OCI-LY7 (cell line): ENCODE data around the gene NAA16. TPM values are rescaled to one million over a fixed set of nuclear protein-coding genes. Genes with fewer than 3 reads are reported as not detected.

ENCODE experiments used
- BruUV-seq: library from RNA; stranded (reverse); fragments of 400-500 nt; replicated peaks from 2 replicates; lab custom pipeline; 2021; lab: Mats Ljungman, UMichigan
- CTCF ChIA-PET: fragments of 300-600 bp; sonication (Branson Sonifier 250); formaldehyde crosslinking; loops from one replicate; lab custom pipeline; 2022; ENCODE audit warnings: antibody characterized with exemption; ENCODE audit not compliant: unreplicated experiment; lab: Charles Lee
- POLR2A ChIA-PET: fragments of 300-600 bp; sonication (Branson Sonifier 250); formaldehyde crosslinking; loops from one replicate; lab custom pipeline; 2022; ENCODE audit warnings: antibody characterized with exemption; lab: Charles Lee
- DNase-seq: peaks from one replicate; pipeline ENCODE4 v3.0.0-alpha.2; 2015; ENCODE audit warnings: low spot score
- H2AFZ ChIP-seq: fragments of 200-600 bp; sonication (generic), shearing (Covaris generic); 2 replicates; pipeline ENCODE4 v1.6.1; 2014; ENCODE audit warnings: mild to moderate bottlenecking, antibody characterized with exemption, low read length, moderate library complexity
- H3K27ac ChIP-seq: fragments of 200-600 bp; sonication (generic); 2 replicates; pipeline ENCODE4 v1.5.1; 2014; ENCODE audit warnings: mixed run types, low read depth, mild to moderate bottlenecking, moderate library complexity, low read length, inconsistent platforms; ENCODE audit not compliant: poor library complexity, severe bottlenecking
- H3K36me3 ChIP-seq: fragments of 200-600 bp; sonication (generic); 2 replicates; pipeline ENCODE4 v1.6.1; 2014; ENCODE audit warnings: mild to moderate bottlenecking, antibody characterized with exemption, low read length, moderate library complexity, mixed read lengths; ENCODE audit not compliant: insufficient read depth
- H3K4me1 ChIP-seq: fragments of 200-600 bp; sonication (generic); 2 replicates; pipeline ENCODE4 v1.5.1; 2014; ENCODE audit warnings: mild to moderate bottlenecking, low read length; ENCODE audit not compliant: insufficient read depth, poor library complexity, severe bottlenecking
- H3K4me2 ChIP-seq: fragments of 200-600 bp; sonication (generic); 2 replicates; pipeline ENCODE4 v1.6.1; 2014; ENCODE audit warnings: mild to moderate bottlenecking, low read length
- H3K4me3 ChIP-seq: fragments of 200-600 bp; sonication (generic); 2 replicates; pipeline ENCODE4 v1.5.1; 2014; ENCODE audit warnings: mild to moderate bottlenecking, low read depth, low read length; ENCODE audit not compliant: poor library complexity, severe bottlenecking
- H3K79me2 ChIP-seq: fragments of 200-600 bp; sonication (generic); 2 replicates; pipeline ENCODE4 v1.6.1; 2016; ENCODE audit warnings: low read depth, mild to moderate bottlenecking, low read length, moderate library complexity, mixed read lengths; ENCODE audit not compliant: insufficient read depth
- H3K9me2 ChIP-seq: fragments of 200-600 bp; sonication (generic); 2 replicates; pipeline ENCODE4 v1.6.1; 2016; ENCODE audit warnings: mild to moderate bottlenecking, low read length, mixed read lengths; ENCODE audit not compliant: insufficient read depth
- H3K9me3 ChIP-seq: fragments of 200-600 bp; sonication (generic); 2 replicates; pipeline ENCODE4 v1.6.1; 2014; ENCODE audit warnings: mild to moderate bottlenecking, mixed run types, low read length, mixed read lengths
- H4K20me1 ChIP-seq: fragments of 200-600 bp; sonication (generic); 2 replicates; pipeline ENCODE4 v1.6.1; 2014; ENCODE audit warnings: mild to moderate bottlenecking, antibody characterized with exemption, low read length, moderate library complexity, mixed read lengths; ENCODE audit not compliant: insufficient read depth
- EZH2phosphoT487 ChIP-seq: fragments of 200-600 bp; sonication (generic); IDR thresholded peaks from 2 replicates; pipeline ENCODE4 v1.6.1; 2018; ENCODE audit warnings: low read depth, borderline replicate concordance, mild to moderate bottlenecking, mixed run types, antibody characterized with exemption, low read length, moderate library complexity, mixed read lengths
- intact Hi-C: fragments of 100-400 bp; cut with micrococcal nuclease; formaldehyde crosslinking; loops from one replicate; pipeline ENCODE4 v1.10.0; 2022; ENCODE audit not compliant: unreplicated experiment
- total RNA-seq, 2 experiments: library from RNA; depleted of rRNA in 1 of 2; stranded (reverse); fragments of >200 nt in 1 of 2; shearing (Covaris generic) in 1 of 2; gene quantifications; 2 replicates each; pipeline ENCODE4 v1.2.3, GENCODE V29; 2014 to 2022
- TF ChIP-seq, protein P1 (sequence below): fragments of 200-600 bp; sonication (generic); conservative IDR thresholded peaks from 2 replicates; pipeline ENCODE4 v1.5.1; 2014; ENCODE audit warnings: mild to moderate bottlenecking, antibody characterized with exemption, low read length, moderate library complexity, mixed read lengths

NAA16 gene
- total RNA-seq, 2 experiments from 2014 or later = 22.4 to 45.9 TPM

- no peak for DNase-seq
- BruUV-seq = no TSS peak
- Histone ChIP-seq H3K27ac (no peak overlapping the region), H3K4me3 (no peak overlapping the region), H3K4me1 (no peaks in the 10 kb centered on the region), H3K4me2 (no peak overlapping the region), H2AFZ (no peak overlapping the region), H3K36me3 (peaks cover 100% of the 10 kb centered on the region), H3K79me2 (no peaks in the 10 kb centered on the region), H4K20me1 (no peaks in the 10 kb centered on the region), H3K9me2 (no peaks in the 10 kb centered on the region), H3K9me3 (no peaks in the 10 kb centered on the region; the same call in 1 of the 2 replicates)
- TF ChIP-seq EZH2phosphoT487 = no peak
- TF ChIP-seq, protein P1, sequence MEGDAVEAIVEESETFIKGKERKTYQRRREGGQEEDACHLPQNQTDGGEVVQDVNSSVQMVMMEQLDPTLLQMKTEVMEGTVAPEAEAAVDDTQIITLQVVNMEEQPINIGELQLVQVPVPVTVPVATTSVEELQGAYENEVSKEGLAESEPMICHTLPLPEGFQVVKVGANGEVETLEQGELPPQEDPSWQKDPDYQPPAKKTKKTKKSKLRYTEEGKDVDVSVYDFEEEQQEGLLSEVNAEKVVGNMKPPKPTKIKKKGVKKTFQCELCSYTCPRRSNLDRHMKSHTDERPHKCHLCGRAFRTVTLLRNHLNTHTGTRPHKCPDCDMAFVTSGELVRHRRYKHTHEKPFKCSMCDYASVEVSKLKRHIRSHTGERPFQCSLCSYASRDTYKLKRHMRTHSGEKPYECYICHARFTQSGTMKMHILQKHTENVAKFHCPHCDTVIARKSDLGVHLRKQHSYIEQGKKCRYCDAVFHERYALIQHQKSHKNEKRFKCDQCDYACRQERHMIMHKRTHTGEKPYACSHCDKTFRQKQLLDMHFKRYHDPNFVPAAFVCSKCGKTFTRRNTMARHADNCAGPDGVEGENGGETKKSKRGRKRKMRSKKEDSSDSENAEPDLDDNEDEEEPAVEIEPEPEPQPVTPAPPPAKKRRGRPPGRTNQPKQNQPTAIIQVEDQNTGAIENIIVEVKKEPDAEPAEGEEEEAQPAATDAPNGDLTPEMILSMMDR = no peak
- ChIA-PET CTCF (no interaction called here), POLR2A (interaction anchor here (1.1 kb wide), 1 partner anchor 9 kb away, joined by 3 read pairs; no protein-coding TSS in a partner anchor)
- intact Hi-C loops = no loop called here
These were observed 59.7 kb downstream of the NAA16 start for GRCh38 chr13:41370736-41371135.

DNA sequence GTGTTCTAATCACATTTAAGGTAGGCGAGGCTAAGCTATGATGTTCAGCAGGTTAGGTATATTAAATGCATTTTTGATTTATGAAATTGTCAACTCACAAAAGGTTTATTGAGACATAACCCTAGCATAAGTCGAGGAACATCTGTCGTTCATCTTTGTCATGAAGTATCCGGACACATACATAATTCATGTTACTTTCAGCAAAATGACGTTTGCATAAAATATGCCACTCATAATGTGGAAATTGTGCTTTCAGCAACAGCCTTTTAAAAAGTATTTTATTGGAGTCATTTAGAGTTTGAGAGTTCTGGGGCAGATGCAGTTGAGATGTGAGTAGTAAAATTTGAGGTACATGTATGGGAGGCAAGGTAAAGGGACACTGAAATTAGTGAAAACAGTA lies 66.4 kb downstream of the NAA16 start:
- CTCF ChIA-PET = no interaction called here
- no TSS peak for BruUV-seq
- POLR2A ChIA-PET = interaction anchor here (0.7 to 0.9 kb wide), 2 partner anchors 16 to 78 kb away, joined by 3 read pairs; no protein-coding TSS in a partner anchor

GRCh38 chr13:41382431-41382830 lies 71.4 kb downstream of the NAA16 start:
- BruUV-seq = no TSS peak
- ChIA-PET CTCF (no interaction called here), POLR2A (no interaction called here)
- Histone ChIP-seq H3K4me2 (no peak overlapping the region), H4K20me1 (no peaks in the 10 kb centered on the region), H3K4me1 (peaks cover 4% of the 10 kb centered on the region), H3K36me3 (peaks cover 13% of the 10 kb centered on the region), H2AFZ (no peak overlapping the region), H3K4me3 (no peak overlapping the region), H3K9me3 (no peaks in the 10 kb centered on the region), H3K79me2 (no peaks in the 10 kb centered on the region), H3K9me2 (no peaks in the 10 kb centered on the region), H3K27ac (no peak overlapping the region)
- TF ChIP-seq EZH2phosphoT487 = no peak
- DNase-seq = no peak
- intact Hi-C loops = loop anchor here (10.0 kb wide), 1 partner anchor 732 kb away; no protein-coding TSS in a partner anchor

More for the DNA sequence above, 66.4 kb downstream of the NAA16 start:
- Histone ChIP-seq H3K4me3 (no peak overlapping the region), H3K4me2 (no peak overlapping the region), H3K9me2 (no peaks in the 10 kb centered on the region), H3K4me1 (no peaks in the 10 kb centered on the region), H3K9me3 (no peaks in the 10 kb centered on the region), H4K20me1 (no peaks in the 10 kb centered on the region), H3K36me3 (peaks cover 62% of the 10 kb centered on the region), H2AFZ (no peak overlapping the region), H3K27ac (no peak overlapping the region), H3K79me2 (no peaks in the 10 kb centered on the region)
- intact Hi-C loops = no loop called here
- no peak for TF ChIP-seq EZH2phosphoT487
- TF ChIP-seq, protein P1 = no peak
- no peak for DNase-seq
